DND-41 (cell line): ENCODE data around the gene SAP30L.

Experiments
- ATAC-seq: fragments of 200-7000 bp; cut with Tn5 transposase; 3 replicates; pipeline ENCODE4 v1.9.1; 2021; ENCODE audit warnings: low read depth; ENCODE audit not compliant: insufficient read depth
- DNase-seq: peaks from one replicate; pipeline ENCODE4 v3.0.0-alpha.2; 2020
- H2AFZ ChIP-seq: 2 replicates; pipeline ENCODE4 v1.6.0; 2012; ENCODE audit warnings: low read depth, low read length
- H3K27ac ChIP-seq: 2 replicates; pipeline ENCODE4 v1.5.1; 2012; ENCODE audit warnings: low read length, inconsistent platforms
- H3K27me3 ChIP-seq: fragments of 200-600 bp; sonication (generic); 2 replicates; pipeline ENCODE4 v1.6.0; 2012; ENCODE audit warnings: low read length, mild to moderate bottlenecking, inconsistent platforms; ENCODE audit not compliant: insufficient read depth, poor library complexity
- H3K36me3 ChIP-seq: 2 replicates; pipeline ENCODE4 v1.5.1; 2012; ENCODE audit warnings: low read length, inconsistent platforms; ENCODE audit not compliant: insufficient read depth
- H3K4me1 ChIP-seq: 2 replicates; pipeline ENCODE4 v1.5.1; 2012; ENCODE audit warnings: mild to moderate bottlenecking, low read length; ENCODE audit not compliant: insufficient read depth
- H3K4me2 ChIP-seq: 2 replicates; pipeline ENCODE4 v1.6.0; 2012; ENCODE audit warnings: mild to moderate bottlenecking, moderate library complexity, low read length, inconsistent platforms; ENCODE audit not compliant: insufficient read depth
- H3K4me3 ChIP-seq, 2 experiments: fragments of 200-600 bp in 1 of 2; shearing (Covaris generic) in 1 of 2; 2 replicates each; pipeline ENCODE4 v1.5.1; 2012 to 2016; ENCODE audit warnings: inconsistent platforms in 2 of 2, low read length in 2 of 2, mild to moderate bottlenecking in 2 of 2, low read depth in 1 of 2, moderate library complexity in 1 of 2
- H3K79me2 ChIP-seq: 2 replicates; pipeline ENCODE4 v1.6.0; 2012; ENCODE audit warnings: low read length, inconsistent platforms; ENCODE audit not compliant: insufficient read depth
- H3K9ac ChIP-seq: 2 replicates; pipeline ENCODE4 v1.6.0; 2012; ENCODE audit warnings: low read depth, mild to moderate bottlenecking, inconsistent platforms, low read length, moderate library complexity
- H3K9me3 ChIP-seq: 2 replicates; pipeline ENCODE4 v1.5.1; 2012; ENCODE audit warnings: low read length, moderate library complexity, mild to moderate bottlenecking, inconsistent platforms; ENCODE audit not compliant: insufficient read depth, severe bottlenecking
- H4K20me1 ChIP-seq: 2 replicates; pipeline ENCODE4 v1.6.0; 2012; ENCODE audit warnings: low read length; ENCODE audit not compliant: insufficient read depth
- EZH2 ChIP-seq: IDR thresholded peaks from 3 replicates; pipeline ENCODE4 v1.6.1; 2012; ENCODE audit warnings: borderline replicate concordance, low read depth, mild to moderate bottlenecking, moderate library complexity, low read length, inconsistent platforms; ENCODE audit not compliant: severe bottlenecking
- TF ChIP-seq, protein P1 (sequence below): IDR thresholded peaks from 2 replicates; pipeline ENCODE4 v1.5.1; 2012; ENCODE audit warnings: borderline replicate concordance, low read length, moderate library complexity, mild to moderate bottlenecking; ENCODE audit not compliant: poor library complexity, severe bottlenecking; ENCODE audit errors: extremely low read depth

Gene SAP30L, protein sequence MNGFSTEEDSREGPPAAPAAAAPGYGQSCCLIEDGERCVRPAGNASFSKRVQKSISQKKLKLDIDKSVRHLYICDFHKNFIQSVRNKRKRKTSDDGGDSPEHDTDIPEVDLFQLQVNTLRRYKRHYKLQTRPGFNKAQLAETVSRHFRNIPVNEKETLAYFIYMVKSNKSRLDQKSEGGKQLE

DNA sequence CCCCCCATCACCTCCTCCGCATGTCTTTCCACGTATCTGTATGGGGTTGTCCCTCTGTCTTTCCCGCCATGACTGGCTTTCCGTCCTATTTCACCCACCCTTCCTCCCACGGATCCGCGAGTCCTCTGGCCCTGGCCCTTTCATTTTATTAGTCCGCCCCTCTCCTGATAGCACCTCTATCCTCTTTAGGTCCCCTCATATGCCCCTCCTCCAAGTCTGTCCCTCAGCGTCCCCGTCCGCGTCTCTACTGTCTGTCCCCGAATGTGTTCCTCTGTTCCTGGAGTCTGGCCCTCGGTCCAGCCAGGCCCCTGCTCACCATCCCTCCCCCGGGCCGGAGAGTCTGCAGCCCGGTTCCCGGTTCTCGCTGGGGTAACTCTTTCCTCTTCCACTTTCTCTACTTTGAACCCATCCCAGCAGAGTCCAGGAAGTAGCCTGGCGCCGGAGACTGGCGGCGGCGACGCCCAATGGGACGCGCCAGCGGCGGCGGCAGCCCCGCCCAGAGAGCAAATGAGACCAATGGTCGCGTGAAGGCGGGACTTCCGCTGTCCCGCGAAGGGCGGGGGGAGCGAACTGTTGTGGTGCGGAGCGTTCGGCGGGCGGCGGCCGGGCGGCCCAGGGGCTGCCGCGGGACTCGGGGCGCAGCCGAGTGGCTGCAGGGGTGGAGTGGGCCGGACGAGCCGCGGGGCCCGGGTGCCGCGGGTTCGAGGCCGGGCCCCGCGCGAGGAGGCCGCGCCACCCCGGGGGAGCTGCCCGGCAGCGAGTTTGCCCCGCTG lies at the start of gene SAP30L:
Gene SAP30L (plus strand): TSS at position 576 of the 773 bp plus-strand sequence. CDS start 608 bp downstream, outside the sequence.
- Histone ChIP-seq H3K79me2 (peaks cover 64% of the 10 kb centered on the region), H3K4me1 (peaks cover 42% of the 10 kb centered on the region), H2AFZ (peak within 1 kb of the TSS; percentile 86), H3K4me3 (peak within 1 kb of the TSS; percentile 96 to 98), H3K27ac (peak within 1 kb of the TSS; percentile 87), H3K9me3 (no peaks in the 10 kb centered on the region), H3K36me3 (peaks cover 37% of the 10 kb centered on the region), H3K27me3 (no peaks in the 10 kb centered on the region), H3K4me2 (peak within 1 kb of the TSS; percentile 95), H3K9ac (peak within 1 kb of the TSS; percentile 89), H4K20me1 (peaks cover 32% of the 10 kb centered on the region)
- ATAC-seq, result peak; percentile 92
- TF ChIP-seq, protein P1, sequence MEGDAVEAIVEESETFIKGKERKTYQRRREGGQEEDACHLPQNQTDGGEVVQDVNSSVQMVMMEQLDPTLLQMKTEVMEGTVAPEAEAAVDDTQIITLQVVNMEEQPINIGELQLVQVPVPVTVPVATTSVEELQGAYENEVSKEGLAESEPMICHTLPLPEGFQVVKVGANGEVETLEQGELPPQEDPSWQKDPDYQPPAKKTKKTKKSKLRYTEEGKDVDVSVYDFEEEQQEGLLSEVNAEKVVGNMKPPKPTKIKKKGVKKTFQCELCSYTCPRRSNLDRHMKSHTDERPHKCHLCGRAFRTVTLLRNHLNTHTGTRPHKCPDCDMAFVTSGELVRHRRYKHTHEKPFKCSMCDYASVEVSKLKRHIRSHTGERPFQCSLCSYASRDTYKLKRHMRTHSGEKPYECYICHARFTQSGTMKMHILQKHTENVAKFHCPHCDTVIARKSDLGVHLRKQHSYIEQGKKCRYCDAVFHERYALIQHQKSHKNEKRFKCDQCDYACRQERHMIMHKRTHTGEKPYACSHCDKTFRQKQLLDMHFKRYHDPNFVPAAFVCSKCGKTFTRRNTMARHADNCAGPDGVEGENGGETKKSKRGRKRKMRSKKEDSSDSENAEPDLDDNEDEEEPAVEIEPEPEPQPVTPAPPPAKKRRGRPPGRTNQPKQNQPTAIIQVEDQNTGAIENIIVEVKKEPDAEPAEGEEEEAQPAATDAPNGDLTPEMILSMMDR, result no peak
- no peak for TF ChIP-seq EZH2
- peak; percentile 97 for DNase-seq

DNA sequence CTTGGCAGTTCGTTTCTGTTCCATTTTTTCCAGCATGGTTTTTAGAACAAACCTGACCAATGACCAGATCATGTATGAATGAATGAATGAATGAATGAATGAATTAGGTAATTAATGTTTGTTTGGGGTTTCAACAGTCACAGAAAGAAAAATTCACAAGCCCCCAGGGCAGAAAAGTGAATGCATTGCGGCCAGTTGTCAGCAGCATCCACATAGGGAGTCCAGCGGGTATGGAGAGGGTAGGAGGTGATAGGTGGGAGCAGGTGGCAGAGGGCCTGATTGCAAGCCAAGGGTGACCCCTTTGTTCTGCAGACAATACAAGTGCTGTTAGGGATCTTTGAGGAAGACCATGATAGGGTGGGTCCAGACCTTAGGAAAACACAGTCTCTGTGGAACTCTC lies 49.7 kb upstream of the SAP30L start:
- Histone ChIP-seq H3K36me3 (peaks cover 4% of the 10 kb centered on the region; the same call in 1 of the 2 replicates), H3K27me3 (no peaks in the 10 kb centered on the region), H3K9me3 (no peaks in the 10 kb centered on the region), H3K79me2 (no peaks in the 10 kb centered on the region), H3K4me2 (no peak overlapping the region), H3K4me3 (no peak overlapping the region), H3K27ac (no peak overlapping the region), H3K9ac (no peak overlapping the region), H3K4me1 (no peaks in the 10 kb centered on the region), H4K20me1 (no peaks in the 10 kb centered on the region), H2AFZ (no peak overlapping the region)
- no peak for TF ChIP-seq EZH2
- TF ChIP-seq, protein P1, result no peak
- ATAC-seq, result no peak
- DNase-seq, result no peak

DNA sequence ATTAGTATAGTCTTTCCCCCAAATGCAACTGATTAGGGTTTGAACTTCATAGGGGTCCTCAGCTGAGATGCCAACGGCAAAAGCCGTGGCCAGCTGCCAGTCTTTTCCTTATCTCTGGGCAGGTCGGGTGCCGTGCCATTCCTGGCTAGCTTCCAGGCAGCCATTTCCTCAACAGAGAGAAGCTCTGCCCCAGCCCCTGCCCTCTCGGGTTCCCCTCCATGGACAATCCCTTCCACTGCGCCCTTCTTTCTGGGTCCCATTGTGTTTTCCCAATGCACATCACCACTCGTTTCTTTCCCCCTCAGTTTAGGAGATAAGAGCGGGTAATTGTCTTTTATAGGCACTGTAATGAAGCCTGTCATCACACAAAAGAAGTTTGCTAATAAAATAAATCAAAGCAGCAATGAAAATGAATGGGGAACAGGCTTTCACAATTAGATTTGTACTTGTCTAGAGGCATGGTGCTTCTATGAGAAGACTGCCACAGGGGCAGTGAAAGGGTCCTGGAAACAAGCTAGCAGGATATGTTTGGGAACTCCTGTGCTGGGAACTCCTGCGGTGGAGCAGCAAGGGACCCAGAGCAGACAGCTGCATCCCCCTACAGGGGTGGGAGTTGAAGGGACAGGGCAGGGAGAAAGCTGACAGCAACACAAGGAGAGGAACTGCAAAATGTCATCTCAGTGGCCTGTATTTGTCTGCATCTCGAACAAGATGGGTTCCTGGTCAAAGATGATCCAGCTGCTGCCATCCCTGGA lies 48.0 kb upstream of the SAP30L start:
- Histone ChIP-seq H2AFZ (no peak overlapping the region), H4K20me1 (0 out of 2 replicates have a peak, but pooled peaks cover 3% of the 10 kb centered on the region), H3K27me3 (no peaks in the 10 kb centered on the region), H3K4me3 (no peak overlapping the region), H3K9me3 (no peaks in the 10 kb centered on the region), H3K27ac (no peak overlapping the region), H3K9ac (no peak overlapping the region), H3K36me3 (no peaks in the 10 kb centered on the region), H3K79me2 (no peaks in the 10 kb centered on the region), H3K4me1 (no peaks in the 10 kb centered on the region), H3K4me2 (no peak overlapping the region)
- DNase-seq (no peak), ATAC-seq (no peak)
- TF ChIP-seq EZH2, result no peak
- TF ChIP-seq, protein P1, result no peak
